Activated CD4-positive, alpha-beta T cell treated with anti-CD3 and anti-CD28 coated beads, Interleukin-2, amount 10 ng/mL, durations not matched to agents 24 days and 14 days (primary cell): ENCODE measurements around the gene NRXN3. TPM values are rescaled to one million over a fixed set of nuclear protein-coding genes. Genes with fewer than 3 reads are reported as not detected.

ENCODE experiments used
- DNase-seq: peaks from one replicate; pipeline ENCODE4 v3.0.0; 2022
- H3K27ac Mint-ChIP-seq: one replicate; pipeline ENCODE4 v1.8.0; 2022; ENCODE audit warnings: mild to moderate bottlenecking, mixed read lengths
- H3K27me3 Mint-ChIP-seq: one replicate; pipeline ENCODE4 v1.8.0; 2022; ENCODE audit warnings: mixed read lengths
- H3K36me3 Mint-ChIP-seq: one replicate; pipeline ENCODE4 v1.8.0; 2022; ENCODE audit warnings: low read depth, mild to moderate bottlenecking, mixed read lengths
- H3K4me1 Mint-ChIP-seq: one replicate; pipeline ENCODE4 v1.8.0; 2021; ENCODE audit warnings: mixed read lengths
- H3K4me3 Mint-ChIP-seq: one replicate; pipeline ENCODE4 v1.8.0; 2022; ENCODE audit warnings: mild to moderate bottlenecking, moderate library complexity, mixed read lengths
- H3K9me3 Mint-ChIP-seq: one replicate; pipeline ENCODE4 v1.8.0; 2021; ENCODE audit warnings: mixed read lengths
- intact Hi-C: fragments of 100-400 bp; cut with micrococcal nuclease; formaldehyde crosslinking; loops from one replicate; pipeline ENCODE4 v1.15.1; 2023
- total RNA-seq: library from RNA; stranded (reverse); gene quantifications from 2 replicates; pipeline ENCODE4 v1.2.3, GENCODE V29; 2022

The NRXN3 gene
- total RNA-seq, 1 donor from 2014 or later: not detected

DNA sequence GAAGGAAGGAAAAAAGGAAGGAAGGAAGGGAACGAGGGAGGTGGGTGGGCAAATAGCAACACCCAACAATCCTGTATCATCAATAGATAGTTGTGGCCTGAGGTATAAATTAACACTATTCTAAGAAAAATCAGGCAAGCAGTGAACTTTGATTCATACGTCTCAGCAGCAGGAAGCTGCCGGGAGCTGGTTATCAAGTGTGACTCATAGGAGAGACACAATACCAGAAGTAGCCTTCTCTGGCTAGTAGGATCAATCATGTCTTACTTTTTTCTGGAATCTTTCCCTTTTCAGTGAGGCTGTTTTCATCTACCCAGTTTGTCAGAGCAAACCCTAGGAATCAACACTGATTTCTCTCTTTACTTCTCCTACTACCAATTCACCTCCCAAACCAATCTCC is 780.5 kb downstream of the NRXN3 start:
- DNase-seq: no peak
- H3K4me3 Mint-ChIP-seq: no peak overlapping the region
- H3K9me3 Mint-ChIP-seq: no peaks in the 10 kb centered on the region
- no peaks in the 10 kb centered on the region for H3K4me1 Mint-ChIP-seq
- H3K27me3 Mint-ChIP-seq: peaks cover 2% of the 10 kb centered on the region
- no peaks in the 10 kb centered on the region for H3K36me3 Mint-ChIP-seq
- H3K27ac Mint-ChIP-seq: no peak overlapping the region
- intact Hi-C loops: no loop called here

DNA sequence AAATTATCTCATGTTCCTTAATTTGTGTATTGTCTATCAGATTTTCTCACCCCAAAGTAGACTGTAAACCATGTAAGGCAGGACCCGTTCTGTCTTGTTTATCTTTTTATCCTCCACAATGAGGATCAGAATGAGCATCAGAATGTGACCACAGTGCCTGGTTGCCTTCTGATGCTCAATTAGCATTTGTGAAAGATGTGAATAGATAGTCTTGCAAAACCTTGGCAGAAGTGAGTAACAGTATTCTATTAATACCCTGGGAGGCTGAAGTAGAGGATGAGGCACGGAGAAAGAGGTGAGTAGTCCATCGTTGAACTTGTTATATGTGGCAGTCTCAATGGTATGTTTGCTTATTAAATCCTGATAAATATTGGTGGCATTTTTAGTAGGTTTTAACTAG is 781.4 kb downstream of the NRXN3 start:
- DNase-seq: no peak
- H3K9me3 Mint-ChIP-seq: no peaks in the 10 kb centered on the region
- intact Hi-C loops: no loop called here
- no peaks in the 10 kb centered on the region for H3K36me3 Mint-ChIP-seq
- no peak overlapping the region for H3K4me3 Mint-ChIP-seq
- H3K27ac Mint-ChIP-seq: no peak overlapping the region
- H3K27me3 Mint-ChIP-seq: peaks cover 2% of the 10 kb centered on the region
- H3K4me1 Mint-ChIP-seq: no peaks in the 10 kb centered on the region

DNA sequence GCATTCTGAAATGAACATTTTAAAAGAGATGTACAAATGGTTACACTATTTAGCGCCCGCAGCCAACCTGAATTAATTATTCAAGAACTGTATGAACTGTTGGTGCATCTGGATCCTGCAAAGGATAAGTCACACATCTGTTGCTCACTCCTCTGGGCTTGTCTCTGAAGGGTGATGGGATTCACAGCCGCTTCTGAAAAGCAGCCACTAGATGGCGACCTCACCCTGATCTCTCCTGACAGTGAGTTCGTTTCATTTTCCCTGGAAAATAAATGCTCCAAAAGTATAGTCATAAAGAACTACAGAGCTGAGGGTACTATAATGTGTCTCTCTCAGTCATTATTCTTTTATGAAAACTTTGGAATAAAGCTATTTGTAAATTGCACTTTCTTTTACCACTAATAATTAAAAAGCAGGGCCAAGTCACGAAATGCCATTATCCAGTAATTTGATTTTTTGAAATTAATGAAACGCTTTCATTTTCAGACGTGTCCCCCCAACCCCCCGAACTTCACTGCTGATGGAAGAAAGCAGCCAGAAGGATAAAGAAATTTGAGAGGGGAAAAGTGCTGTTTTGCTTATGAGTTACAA is 789.6 kb downstream of the NRXN3 start:
- Mint-ChIP-seq H3K4me1 (peaks cover 1% of the 10 kb centered on the region), H3K27ac (no peak overlapping the region), H3K27me3 (no peaks in the 10 kb centered on the region), H3K9me3 (no peaks in the 10 kb centered on the region), H3K4me3 (no peak overlapping the region), H3K36me3 (no peaks in the 10 kb centered on the region)
- peak; percentile 78 for DNase-seq
- intact Hi-C loops: no loop called here

DNA sequence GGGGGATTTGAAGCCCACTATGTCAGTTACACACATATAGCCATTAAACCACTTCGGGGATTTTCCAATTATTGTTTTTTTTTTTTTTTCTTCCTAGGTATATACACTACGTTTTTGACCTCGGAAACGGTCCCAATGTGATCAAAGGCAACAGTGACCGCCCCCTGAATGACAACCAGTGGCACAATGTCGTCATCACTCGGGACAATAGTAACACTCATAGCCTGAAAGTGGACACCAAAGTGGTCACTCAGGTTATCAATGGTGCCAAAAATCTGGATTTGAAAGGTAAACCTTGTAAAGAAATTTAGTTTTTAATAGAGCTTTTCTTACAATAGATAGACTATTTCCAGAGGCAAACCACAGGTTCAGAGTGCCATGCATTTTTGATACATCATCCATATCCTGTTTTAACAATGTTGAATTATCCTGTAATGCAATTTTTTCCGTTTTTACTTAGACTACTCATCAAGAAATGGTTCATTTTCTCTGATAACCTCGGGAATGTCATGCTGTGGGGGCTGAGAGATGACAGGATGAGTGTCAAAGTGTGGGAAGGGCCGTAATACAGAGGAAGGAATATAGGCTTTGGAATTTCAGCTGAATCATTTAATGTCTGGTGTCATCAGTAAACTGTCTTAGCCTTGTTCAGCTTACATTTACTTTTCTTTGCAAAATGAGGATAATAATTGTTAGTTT is 797.1 kb downstream of the NRXN3 start:
- Mint-ChIP-seq H3K36me3 (no peaks in the 10 kb centered on the region), H3K27me3 (no peaks in the 10 kb centered on the region), H3K4me1 (no peaks in the 10 kb centered on the region), H3K27ac (no peak overlapping the region), H3K4me3 (no peak overlapping the region), H3K9me3 (no peaks in the 10 kb centered on the region)
- intact Hi-C loops: no loop called here
- no peak for DNase-seq

DNA sequence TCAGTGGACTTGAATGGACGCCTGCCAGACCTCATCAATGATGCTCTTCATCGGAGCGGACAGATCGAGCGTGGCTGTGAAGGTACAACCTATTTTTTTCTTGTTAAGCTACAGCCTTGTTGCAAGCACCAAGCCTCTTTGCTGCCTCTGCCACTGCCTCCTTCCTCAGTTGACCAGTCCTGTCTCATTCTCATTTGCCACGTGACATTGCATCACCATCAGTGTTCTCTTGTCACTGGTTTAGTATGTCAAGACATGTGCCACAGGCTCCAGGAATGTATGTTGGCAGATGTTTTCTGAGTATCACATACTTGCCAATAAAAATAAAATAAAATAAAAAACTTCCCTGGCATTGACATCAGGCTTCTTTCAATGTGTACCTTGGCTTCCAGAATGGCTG is 798.1 kb downstream of the NRXN3 start:
- H3K4me1 Mint-ChIP-seq: no peaks in the 10 kb centered on the region
- intact Hi-C loops: no loop called here
- H3K4me3 Mint-ChIP-seq: no peak overlapping the region

DNA sequence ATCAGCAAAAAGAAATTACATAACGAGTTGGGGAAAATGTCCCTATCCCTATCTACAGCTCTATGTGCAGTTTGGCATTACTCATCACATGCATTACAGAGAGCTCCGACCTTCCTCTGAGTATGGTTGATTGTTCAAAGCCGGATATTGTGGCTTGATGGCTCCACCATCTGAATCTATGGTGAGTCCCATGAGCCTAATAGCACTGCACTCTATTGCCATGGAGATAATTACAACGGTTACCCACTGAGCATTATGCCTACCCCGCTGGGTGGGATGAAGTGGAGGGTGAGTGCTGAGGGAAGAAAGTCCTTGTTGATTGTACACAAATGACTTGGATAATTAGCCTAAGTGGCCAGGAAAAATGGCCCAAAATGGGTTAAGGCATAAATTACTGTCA is 800.5 kb downstream of the NRXN3 start:
- no peaks in the 10 kb centered on the region for H3K27me3 Mint-ChIP-seq
- H3K27ac Mint-ChIP-seq: no peak overlapping the region
- no peaks in the 10 kb centered on the region for H3K9me3 Mint-ChIP-seq
- DNase-seq: no peak
- no peaks in the 10 kb centered on the region for H3K4me1 Mint-ChIP-seq
- no peaks in the 10 kb centered on the region for H3K36me3 Mint-ChIP-seq
- no peak overlapping the region for H3K4me3 Mint-ChIP-seq
- intact Hi-C loops: no loop called here

More for the DNA sequence above, 798.1 kb downstream of the NRXN3 start:
- H3K36me3 Mint-ChIP-seq: no peaks in the 10 kb centered on the region
- H3K27ac Mint-ChIP-seq: no peak overlapping the region
- no peak for DNase-seq
- no peaks in the 10 kb centered on the region for H3K9me3 Mint-ChIP-seq
- no peaks in the 10 kb centered on the region for H3K27me3 Mint-ChIP-seq

DNA sequence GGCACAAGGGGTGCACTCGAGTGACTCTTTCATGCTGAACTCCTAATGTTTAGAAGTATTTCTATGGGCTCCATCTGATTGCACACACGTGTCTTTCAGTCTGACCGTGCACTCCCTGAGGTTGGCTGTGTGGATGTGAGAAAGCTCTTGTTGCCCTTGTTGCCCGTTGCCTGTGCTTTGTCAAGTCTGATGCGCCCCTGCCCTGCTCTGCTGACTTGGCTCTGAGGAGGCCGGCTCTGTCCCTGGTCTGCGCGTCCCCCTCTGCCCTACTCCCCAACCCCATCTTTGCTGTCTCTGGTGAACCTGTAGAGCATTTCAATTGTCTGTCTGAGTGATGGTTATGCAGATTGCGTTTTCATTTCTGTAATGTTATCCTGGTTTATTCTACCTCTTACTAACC is 802.3 kb downstream of the NRXN3 start:
- no peaks in the 10 kb centered on the region for H3K4me1 Mint-ChIP-seq
- intact Hi-C loops: no loop called here
- no peaks in the 10 kb centered on the region for H3K27me3 Mint-ChIP-seq
- H3K4me3 Mint-ChIP-seq: no peak overlapping the region
- no peaks in the 10 kb centered on the region for H3K36me3 Mint-ChIP-seq
- no peaks in the 10 kb centered on the region for H3K9me3 Mint-ChIP-seq
- no peak for DNase-seq
- H3K27ac Mint-ChIP-seq: no peak overlapping the region

DNA sequence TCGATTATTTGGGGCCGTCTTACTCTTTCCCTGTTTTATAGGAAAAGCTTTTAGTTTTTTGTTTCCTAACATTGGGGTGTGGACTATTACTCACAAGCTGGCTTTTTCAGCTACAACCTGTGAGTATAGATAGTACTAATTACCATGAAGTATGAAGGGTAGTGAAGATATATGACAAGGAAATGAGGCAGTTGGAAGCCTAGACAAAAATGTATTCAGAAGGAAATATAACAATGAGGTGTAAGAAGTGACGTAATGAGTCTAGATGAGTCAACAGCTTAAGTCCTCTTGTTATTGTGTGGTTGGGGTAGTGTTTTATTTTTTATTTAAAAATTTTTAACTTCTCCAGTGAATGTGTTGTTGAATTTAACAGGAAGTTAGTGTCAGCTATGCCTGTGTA is 804.5 kb downstream of the NRXN3 start:
- no peak for DNase-seq
- Mint-ChIP-seq H3K27me3 (no peaks in the 10 kb centered on the region), H3K4me3 (no peak overlapping the region), H3K9me3 (no peaks in the 10 kb centered on the region), H3K36me3 (no peaks in the 10 kb centered on the region), H3K27ac (no peak overlapping the region), H3K4me1 (no peaks in the 10 kb centered on the region)
- intact Hi-C loops: no loop called here

DNA sequence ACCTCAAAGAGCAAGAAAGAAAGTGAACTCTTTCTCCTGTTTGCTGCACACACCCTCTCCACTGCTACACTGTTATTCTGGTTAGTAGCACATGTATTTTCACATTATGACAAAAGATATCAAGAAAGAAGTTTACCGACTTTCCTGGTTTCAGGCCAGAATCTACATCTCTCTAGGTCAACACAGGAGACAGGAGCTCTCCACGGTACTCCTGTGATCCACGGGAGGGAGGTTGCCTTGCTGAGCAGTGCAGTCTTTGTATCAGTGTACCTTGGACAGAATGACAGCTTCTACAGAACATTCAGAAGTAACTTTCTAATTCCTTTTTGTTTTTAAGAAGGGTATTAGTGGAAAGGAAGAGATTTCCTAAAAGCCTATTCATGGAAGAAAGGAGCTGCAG is 805.6 kb downstream of the NRXN3 start:
- Mint-ChIP-seq H3K4me3 (no peak overlapping the region), H3K4me1 (no peaks in the 10 kb centered on the region), H3K27me3 (no peaks in the 10 kb centered on the region), H3K9me3 (no peaks in the 10 kb centered on the region), H3K27ac (no peak overlapping the region), H3K36me3 (no peaks in the 10 kb centered on the region)
- intact Hi-C loops: no loop called here
- DNase-seq: no peak

DNA sequence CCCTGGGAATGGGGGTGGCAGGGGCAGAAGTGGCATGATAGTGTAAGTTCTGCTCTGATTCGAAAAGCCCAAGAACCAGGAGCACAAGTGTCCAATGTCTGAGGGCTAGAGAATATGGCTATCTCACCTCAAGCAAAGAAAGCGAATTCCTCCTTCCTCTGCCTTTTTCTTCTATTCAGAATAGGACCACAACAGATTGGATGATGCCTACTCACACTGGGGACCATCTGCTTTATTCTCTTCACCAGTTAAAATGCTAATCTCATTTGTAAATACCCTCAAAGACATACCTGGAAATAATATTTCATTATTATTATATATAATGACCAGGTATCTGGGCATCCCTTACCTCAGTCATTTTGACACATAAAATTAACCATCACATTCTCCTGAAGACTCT is 808.7 kb downstream of the NRXN3 start:
- no peak overlapping the region for H3K4me3 Mint-ChIP-seq
- H3K27me3 Mint-ChIP-seq: no peaks in the 10 kb centered on the region
- DNase-seq: no peak
- intact Hi-C loops: no loop called here
- H3K36me3 Mint-ChIP-seq: no peaks in the 10 kb centered on the region
- H3K27ac Mint-ChIP-seq: no peak overlapping the region
- no peaks in the 10 kb centered on the region for H3K9me3 Mint-ChIP-seq
- no peaks in the 10 kb centered on the region for H3K4me1 Mint-ChIP-seq

DNA sequence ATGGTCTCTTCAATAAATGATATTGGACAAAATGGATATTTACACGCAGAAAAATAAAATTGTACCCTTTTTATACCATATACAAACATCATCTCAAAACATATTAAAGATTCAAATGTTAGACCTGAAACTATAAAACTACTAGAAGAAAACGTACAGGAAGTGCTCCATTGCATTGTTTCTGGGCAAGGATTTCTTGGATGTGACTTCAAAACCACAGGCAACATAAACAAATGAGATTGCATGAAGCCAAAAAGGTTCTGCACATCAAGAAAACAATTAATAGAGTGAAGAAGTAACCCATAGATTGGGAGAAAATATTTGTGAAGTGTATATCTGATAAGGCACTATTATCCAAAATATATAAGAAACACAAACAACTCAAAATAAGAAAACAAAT is 812.4 kb downstream of the NRXN3 start:
- Mint-ChIP-seq H3K4me3 (no peak overlapping the region), H3K36me3 (no peaks in the 10 kb centered on the region), H3K9me3 (no peaks in the 10 kb centered on the region), H3K27me3 (no peaks in the 10 kb centered on the region), H3K27ac (no peak overlapping the region), H3K4me1 (no peaks in the 10 kb centered on the region)
- no peak for DNase-seq
- intact Hi-C loops: no loop called here

DNA sequence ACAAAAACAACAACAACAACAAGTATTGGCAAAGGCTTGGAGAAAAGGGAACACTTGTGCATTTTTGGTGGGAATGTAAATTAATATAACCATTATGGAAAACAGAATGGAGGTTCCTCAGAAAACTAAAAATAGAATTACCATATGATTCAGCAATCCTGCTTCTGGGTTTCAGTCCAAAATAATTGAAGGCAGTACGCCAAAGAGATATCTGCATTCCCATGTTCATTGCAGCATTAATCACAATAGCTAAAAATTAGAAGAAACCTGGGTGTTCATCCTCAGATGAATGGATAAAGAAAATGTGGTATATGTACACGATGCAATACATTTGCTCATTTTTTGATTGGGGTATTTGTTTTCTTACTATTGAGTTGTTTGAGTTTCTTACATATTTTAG is 813.0 kb downstream of the NRXN3 start:
- Mint-ChIP-seq H3K27ac (no peak overlapping the region), H3K9me3 (no peaks in the 10 kb centered on the region), H3K4me1 (no peaks in the 10 kb centered on the region), H3K36me3 (no peaks in the 10 kb centered on the region), H3K27me3 (no peaks in the 10 kb centered on the region), H3K4me3 (no peak overlapping the region)
- no peak for DNase-seq
- intact Hi-C loops: no loop called here

DNA sequence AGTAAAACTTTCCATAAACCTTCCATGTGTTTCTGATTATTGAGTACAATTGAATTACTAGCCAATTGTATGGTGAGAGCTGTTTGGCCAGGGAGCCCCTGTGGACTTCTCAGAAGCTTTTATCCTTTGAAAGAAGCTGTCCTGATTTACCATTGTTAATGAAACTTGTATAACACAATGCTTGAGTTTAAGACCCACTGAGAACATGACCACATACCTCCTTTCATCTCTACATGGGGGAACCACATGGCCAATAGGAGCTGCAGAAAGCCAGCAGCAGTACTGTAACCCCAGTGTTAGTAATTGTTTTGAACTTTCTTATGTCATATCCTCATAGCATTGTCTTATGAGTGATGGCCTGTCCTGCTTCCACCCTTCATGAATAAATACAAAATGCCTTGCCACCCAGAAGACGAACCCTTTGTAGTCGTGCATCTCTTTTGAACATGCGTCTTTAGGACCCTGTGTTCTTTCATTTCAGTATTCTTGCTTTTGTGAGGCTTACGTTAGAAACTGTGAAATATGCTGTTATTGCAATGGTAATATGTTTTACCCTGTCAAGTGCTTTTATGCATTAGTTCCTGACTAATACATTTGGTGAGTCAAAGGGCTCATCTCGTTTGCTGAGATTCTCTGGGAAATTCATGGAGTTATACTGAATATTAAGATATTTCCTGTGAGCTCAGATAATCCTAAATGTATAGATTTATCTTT is 815.7 kb downstream of the NRXN3 start:
- H3K9me3 Mint-ChIP-seq: no peaks in the 10 kb centered on the region
- H3K4me3 Mint-ChIP-seq: no peak overlapping the region
- no peaks in the 10 kb centered on the region for H3K36me3 Mint-ChIP-seq
- intact Hi-C loops: no loop called here
- no peak overlapping the region for H3K27ac Mint-ChIP-seq
- no peak for DNase-seq
- no peaks in the 10 kb centered on the region for H3K4me1 Mint-ChIP-seq
- H3K27me3 Mint-ChIP-seq: no peaks in the 10 kb centered on the region

DNA sequence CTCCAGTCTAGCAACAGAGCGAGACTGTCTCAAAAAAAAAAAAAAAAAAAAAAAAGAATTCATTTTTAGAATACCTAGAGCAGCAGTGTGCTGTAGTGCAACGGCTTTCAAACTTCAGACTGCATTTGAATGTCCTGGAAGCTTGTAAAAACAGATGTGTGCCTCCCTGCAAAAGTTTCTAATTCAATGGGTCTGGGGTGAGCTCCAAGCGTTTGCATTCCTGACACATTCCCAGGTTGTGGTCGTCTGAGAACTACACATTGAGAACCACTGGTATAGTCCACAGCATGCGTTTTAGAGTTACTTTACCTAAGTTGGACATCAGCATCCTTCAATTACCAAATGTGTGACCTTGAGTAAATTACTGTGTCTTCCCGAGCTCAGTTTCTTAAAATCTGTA is 816.8 kb downstream of the NRXN3 start:
- H3K27ac Mint-ChIP-seq: no peak overlapping the region
- H3K4me3 Mint-ChIP-seq: no peak overlapping the region
- intact Hi-C loops: no loop called here
- no peaks in the 10 kb centered on the region for H3K9me3 Mint-ChIP-seq
- H3K27me3 Mint-ChIP-seq: no peaks in the 10 kb centered on the region
- no peak for DNase-seq
- no peaks in the 10 kb centered on the region for H3K36me3 Mint-ChIP-seq
- no peaks in the 10 kb centered on the region for H3K4me1 Mint-ChIP-seq
